Adrenal gland (tissue), 5 donors: ENCODE measurements around the gene ADISSP.

ENCODE experiments used
- POLR2A ChIP-seq, 2 donors: fragments of 450-650 bp; IDR thresholded peaks; one replicate each; pipeline ENCODE4 v1.6.1; 2017; ENCODE audit warnings: antibody characterized with exemption in 2 of 2, mild to moderate bottlenecking in 2 of 2, moderate library complexity in 1 of 2
- TF ChIP-seq, protein P1 (sequence below), 6 experiments: fragments of 450-650 bp in 4 of 6; fragments of 200-600 bp in 2 of 6; sonication (generic) in 1 of 6; IDR thresholded peaks; 1 replicate in 5 of 6; 2 replicates in 1 of 6; pipeline versions ENCODE4 v1.5.1 to v1.8.0; 2016 to 2021; ENCODE audit warnings: antibody characterized with exemption in 6 of 6, mild to moderate bottlenecking in 2 of 6, moderate library complexity in 1 of 6
- donor health status: DM: no; HTN: no; CAD: no.

GRCh38 chr20:3784863-3785239 lies 17.3 kb upstream of the ADISSP start:
- TF ChIP-seq, protein P1, sequence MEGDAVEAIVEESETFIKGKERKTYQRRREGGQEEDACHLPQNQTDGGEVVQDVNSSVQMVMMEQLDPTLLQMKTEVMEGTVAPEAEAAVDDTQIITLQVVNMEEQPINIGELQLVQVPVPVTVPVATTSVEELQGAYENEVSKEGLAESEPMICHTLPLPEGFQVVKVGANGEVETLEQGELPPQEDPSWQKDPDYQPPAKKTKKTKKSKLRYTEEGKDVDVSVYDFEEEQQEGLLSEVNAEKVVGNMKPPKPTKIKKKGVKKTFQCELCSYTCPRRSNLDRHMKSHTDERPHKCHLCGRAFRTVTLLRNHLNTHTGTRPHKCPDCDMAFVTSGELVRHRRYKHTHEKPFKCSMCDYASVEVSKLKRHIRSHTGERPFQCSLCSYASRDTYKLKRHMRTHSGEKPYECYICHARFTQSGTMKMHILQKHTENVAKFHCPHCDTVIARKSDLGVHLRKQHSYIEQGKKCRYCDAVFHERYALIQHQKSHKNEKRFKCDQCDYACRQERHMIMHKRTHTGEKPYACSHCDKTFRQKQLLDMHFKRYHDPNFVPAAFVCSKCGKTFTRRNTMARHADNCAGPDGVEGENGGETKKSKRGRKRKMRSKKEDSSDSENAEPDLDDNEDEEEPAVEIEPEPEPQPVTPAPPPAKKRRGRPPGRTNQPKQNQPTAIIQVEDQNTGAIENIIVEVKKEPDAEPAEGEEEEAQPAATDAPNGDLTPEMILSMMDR (IDR thresholded peaks at IDR 0.05): no peak
- no peak for TF ChIP-seq POLR2A (IDR thresholded peaks at IDR 0.05)
